T-helper 22 cell (primary cell): Measurements from ENCODE around the gene NFIB.

Experiments used
- DNase-seq: peaks from one replicate; pipeline ENCODE4 v3.0.0-alpha.2; 2020; ENCODE audit warnings: low read depth

NFIB gene

GRCh38 chr9:14304259-14304658 is 9.7 kb downstream of the NFIB start:
- DNase-seq, result no peak

GRCh38 chr9:14303521-14303920 is 10.4 kb downstream of the NFIB start:
- no peak for DNase-seq

- no peak for DNase-seq
Measured at GRCh38 chr9:14303100-14303499, 10.8 kb downstream of the NFIB start.

- DNase-seq, result no peak
Measured at GRCh38 chr9:14302405-14302804, 11.5 kb downstream of the NFIB start.

GRCh38 chr9:14301583-14302021 is 12.3 kb downstream of the NFIB start:
- DNase-seq, result no peak

- no peak for DNase-seq
Measured at GRCh38 chr9:14301006-14301405, 12.9 kb downstream of the NFIB start.

GRCh38 chr9:14300588-14300987 is 13.4 kb downstream of the NFIB start:
- DNase-seq, result no peak

GRCh38 chr9:14300040-14300439 is 13.9 kb downstream of the NFIB start:
- no peak for DNase-seq

GRCh38 chr9:14298601-14299022 is 15.3 kb downstream of the NFIB start:
- no peak for DNase-seq

- DNase-seq, result no peak
Measured at GRCh38 chr9:14296495-14297113, 17.3 kb downstream of the NFIB start.

- DNase-seq, result no peak
Measured at GRCh38 chr9:14294659-14295058, 19.3 kb downstream of the NFIB start.

GRCh38 chr9:14293801-14294200 is 20.1 kb downstream of the NFIB start:
- no peak for DNase-seq

- no peak for DNase-seq
Measured at GRCh38 chr9:14292181-14292739, 21.7 kb downstream of the NFIB start.

- no peak for DNase-seq
Measured at GRCh38 chr9:14289916-14290315, 24.0 kb downstream of the NFIB start.

GRCh38 chr9:14288433-14288832 is 25.5 kb downstream of the NFIB start:
- no peak for DNase-seq

- no peak for DNase-seq
Measured at GRCh38 chr9:14286121-14286520, 27.8 kb downstream of the NFIB start.

GRCh38 chr9:14283276-14283675 is 30.7 kb downstream of the NFIB start:
- DNase-seq, result no peak

GRCh38 chr9:14281876-14282275 is 32.1 kb downstream of the NFIB start:
- DNase-seq, result no peak

- DNase-seq, result no peak
Measured at GRCh38 chr9:14281136-14281795, 32.7 kb downstream of the NFIB start.

- DNase-seq, result no peak
Measured at GRCh38 chr9:14279671-14280070, 34.3 kb downstream of the NFIB start.

GRCh38 chr9:14278291-14278721 is 35.6 kb downstream of the NFIB start:
- DNase-seq, result no peak

GRCh38 chr9:14277761-14278160 is 36.2 kb downstream of the NFIB start:
- no peak for DNase-seq

GRCh38 chr9:14277244-14277643 is 36.7 kb downstream of the NFIB start:
- DNase-seq, result no peak

GRCh38 chr9:14275331-14275730 is 38.6 kb downstream of the NFIB start:
- no peak for DNase-seq
